Activated gamma-delta T cell treated with anti-CD3 and anti-CD28 coated beads, Interleukin-2, amount 50 U/mL, for 16 hours (primary cell): ENCODE data around the gene RFNG.

ENCODE experiments used
- DNase-seq: peaks from one replicate; pipeline ENCODE4 v3.0.0-alpha.2; 2020; ENCODE audit warnings: low read depth

The RFNG gene

GRCh38 chr17:82013772-82014321 is 37.8 kb downstream of the RFNG start:
- DNase-seq, result no peak

- no peak for DNase-seq
Observed at GRCh38 chr17:82013341-82013740, 38.3 kb downstream of the RFNG start.

GRCh38 chr17:82012640-82013295 is 38.8 kb downstream of the RFNG start:
- DNase-seq, result no peak

- no peak for DNase-seq
Observed at GRCh38 chr17:82012261-82012639, 39.4 kb downstream of the RFNG start.

- no peak for DNase-seq
Observed at GRCh38 chr17:82011617-82012187, 39.9 kb downstream of the RFNG start.

- no peak for DNase-seq
Observed at GRCh38 chr17:82010575-82011525, 40.8 kb downstream of the RFNG start.

- DNase-seq, result no peak
Observed at GRCh38 chr17:82009413-82009812, 42.2 kb downstream of the RFNG start.

GRCh38 chr17:82008941-82009405 is 42.6 kb downstream of the RFNG start:
- DNase-seq, result no peak

- no peak for DNase-seq
Observed at GRCh38 chr17:82008258-82008940, 43.2 kb downstream of the RFNG start.

GRCh38 chr17:82007495-82008257 is 43.9 kb downstream of the RFNG start:
- no peak for DNase-seq

- no peak for DNase-seq
Observed at GRCh38 chr17:82007228-82007494, 44.5 kb downstream of the RFNG start.

GRCh38 chr17:82006468-82007227 is 45.0 kb downstream of the RFNG start:
- no peak for DNase-seq

- no peak for DNase-seq
Observed at GRCh38 chr17:82005701-82006348, 45.8 kb downstream of the RFNG start.

GRCh38 chr17:82004517-82005455 is 46.8 kb downstream of the RFNG start:
- no peak for DNase-seq

- DNase-seq, result no peak
Observed at GRCh38 chr17:82003411-82004381, 47.9 kb downstream of the RFNG start.

GRCh38 chr17:82001571-82002056 is 50.0 kb downstream of the RFNG start:
- no peak for DNase-seq

GRCh38 chr17:82000803-82001570 is 50.6 kb downstream of the RFNG start:
- DNase-seq, result no peak
